Measurements from ENCODE around the gene ATM. TPM values are rescaled to one million over a fixed set of nuclear protein-coding genes. Genes with fewer than 3 reads are reported as not detected.

ATM gene
- total RNA-seq, 3 donors from 2014 or later = 21.0 to 26.8 (median 23.5) TPM

- H3K4me3 Mint-ChIP-seq = no peak overlapping the region
- no peak for ATAC-seq
- H3K4me1 Mint-ChIP-seq (ENCODE audit: low read depth) = peaks cover 60% of the 10 kb centered on the region
Measured at GRCh38 chr11:108207683-108208060, 15.2 kb upstream of the ATM start.

DNA sequence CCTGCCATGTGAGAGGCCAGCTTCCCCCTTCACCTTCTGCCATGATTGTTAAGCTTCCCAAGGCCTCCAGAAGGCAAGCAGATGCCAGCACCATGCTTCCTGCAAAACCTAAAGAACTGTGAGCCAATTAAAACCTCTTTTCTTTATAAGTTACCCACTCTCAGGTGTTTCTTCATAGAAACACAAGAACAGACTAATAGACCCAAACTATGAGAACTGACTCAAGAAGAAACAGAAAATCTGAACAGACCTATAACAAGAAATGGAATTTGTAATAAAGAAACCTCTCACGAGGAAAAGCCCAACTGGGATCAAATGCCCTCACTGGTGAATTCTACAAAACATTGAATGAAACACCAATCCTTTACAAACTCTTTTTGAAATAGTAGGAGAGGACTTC, 12.4 kb upstream of the ATM start:
- ATAC-seq = no peak
- H3K4me1 Mint-ChIP-seq (ENCODE audit: low read depth) = peaks cover 57% of the 10 kb centered on the region
- DNase-seq = no peak
- no peaks in the 10 kb centered on the region for H3K27me3 Mint-ChIP-seq (ENCODE audit: low read depth)
- H3K9me3 Mint-ChIP-seq = peaks cover 6% of the 10 kb centered on the region
- H3K36me3 Mint-ChIP-seq (ENCODE audit: insufficient read depth) = peaks cover 48% of the 10 kb centered on the region
- H3K4me3 Mint-ChIP-seq = no peak overlapping the region

More at GRCh38 chr11:108207683-108208060, 15.2 kb upstream of the ATM start:
- Mint-ChIP-seq H3K36me3 (ENCODE audit: insufficient read depth) (peaks cover 65% of the 10 kb centered on the region), H3K9me3 (peaks cover 10% of the 10 kb centered on the region), H3K27me3 (ENCODE audit: low read depth) (no peaks in the 10 kb centered on the region)
- no peak for DNase-seq

- DNase-seq (no peak), ATAC-seq (no peak)
- H3K9me3 Mint-ChIP-seq = peaks cover 3% of the 10 kb centered on the region
- H3K4me1 Mint-ChIP-seq (ENCODE audit: low read depth) = peaks cover 76% of the 10 kb centered on the region
- H3K4me3 Mint-ChIP-seq = no peak overlapping the region
- H3K27me3 Mint-ChIP-seq (ENCODE audit: low read depth) = no peaks in the 10 kb centered on the region
- H3K36me3 Mint-ChIP-seq (ENCODE audit: insufficient read depth) = peaks cover 32% of the 10 kb centered on the region
Measured at GRCh38 chr11:108213784-108214183, 9.1 kb upstream of the ATM start.

DNA sequence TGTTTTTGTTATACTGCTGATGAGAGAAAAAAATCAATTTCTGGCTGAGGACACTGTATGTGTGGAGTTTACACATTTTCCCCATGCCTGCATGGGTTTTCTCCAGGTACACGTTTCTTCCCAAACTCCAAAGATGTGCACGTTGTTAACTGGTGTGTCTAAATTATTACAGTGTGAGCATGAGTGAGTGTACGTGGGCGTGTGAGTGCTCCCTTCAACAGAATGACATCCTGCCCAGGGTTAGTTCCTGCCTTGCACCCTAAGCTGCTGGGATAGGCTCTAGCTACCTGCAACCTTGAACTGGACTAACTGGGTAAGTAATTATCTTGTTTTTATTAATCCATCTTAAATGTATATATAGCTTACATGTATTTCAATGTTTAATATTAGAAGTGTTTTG, 5.9 kb upstream of the ATM start:
- peak overlapping the region; percentile 43 for H3K4me3 Mint-ChIP-seq
- DNase-seq = no peak
- H3K27me3 Mint-ChIP-seq (ENCODE audit: low read depth) = no peaks in the 10 kb centered on the region
- peak in 1 of 2 donors; percentile 41 for ATAC-seq
- H3K9me3 Mint-ChIP-seq = no peaks in the 10 kb centered on the region
- peaks cover 25% of the 10 kb centered on the region for H3K36me3 Mint-ChIP-seq (ENCODE audit: insufficient read depth)
- peaks cover 76% of the 10 kb centered on the region for H3K4me1 Mint-ChIP-seq (ENCODE audit: low read depth)

GRCh38 chr11:108218455-108218854, 4.4 kb upstream of the ATM start:
- ATAC-seq = no peak
- peak overlapping the region; percentile 61 for H3K4me3 Mint-ChIP-seq
- no peaks in the 10 kb centered on the region for H3K27me3 Mint-ChIP-seq (ENCODE audit: low read depth)
- peaks cover 67% of the 10 kb centered on the region for H3K4me1 Mint-ChIP-seq (ENCODE audit: low read depth)
- no peaks in the 10 kb centered on the region for H3K9me3 Mint-ChIP-seq
- peaks cover 21% of the 10 kb centered on the region for H3K36me3 Mint-ChIP-seq (ENCODE audit: insufficient read depth)
- no peak for DNase-seq

DNA sequence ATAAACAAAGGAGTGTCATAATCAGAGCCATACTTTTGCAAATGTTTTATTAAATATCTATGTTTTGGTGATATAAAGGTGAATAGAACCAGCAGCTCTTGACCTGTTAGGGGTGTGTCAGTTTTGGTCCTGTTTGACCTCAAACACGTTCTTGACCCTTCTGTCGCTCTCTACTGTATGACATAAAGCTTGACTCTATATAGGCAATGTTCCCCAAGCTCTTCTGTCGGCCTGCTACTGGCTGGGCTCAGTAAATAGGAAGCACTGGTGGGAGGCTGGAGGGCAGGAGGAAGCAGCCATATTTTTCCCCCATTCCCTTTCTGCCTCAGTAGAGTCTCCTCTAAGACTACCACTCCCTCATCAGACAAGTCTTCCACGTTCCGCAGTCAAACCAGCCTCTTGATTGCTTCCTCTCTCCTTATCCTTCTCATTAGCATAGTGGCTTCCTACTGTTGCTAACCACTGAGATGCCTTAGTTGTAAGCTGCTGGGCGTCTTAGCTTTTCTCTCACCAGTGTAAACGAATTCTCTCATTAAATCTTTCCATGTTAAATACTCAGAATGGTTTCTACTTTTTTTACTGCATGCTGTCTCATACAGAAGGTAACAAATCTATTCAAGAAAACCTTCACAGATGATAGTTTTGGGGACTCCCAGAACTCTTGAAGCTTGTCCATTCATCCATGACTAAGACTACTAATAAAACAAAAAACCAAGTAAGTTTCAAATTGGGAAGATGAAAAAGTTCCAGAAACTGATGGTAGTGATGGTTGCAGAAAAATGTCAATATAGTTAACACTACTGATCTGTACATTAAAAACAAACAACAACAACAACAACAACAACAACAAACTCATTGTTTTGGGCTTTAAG, 3.7 kb upstream of the ATM start:
- Mint-ChIP-seq H3K27me3 (ENCODE audit: low read depth) (no peaks in the 10 kb centered on the region), H3K4me1 (ENCODE audit: low read depth) (peaks cover 60% of the 10 kb centered on the region), H3K4me3 (no peak overlapping the region), H3K9me3 (no peaks in the 10 kb centered on the region), H3K36me3 (ENCODE audit: insufficient read depth) (peaks cover 21% of the 10 kb centered on the region)
- ATAC-seq (no peak), DNase-seq (no peak)

GRCh38 chr11:108220721-108221336, 2.0 kb upstream of the ATM start:
- no peak overlapping the region for H3K4me3 Mint-ChIP-seq
- H3K4me1 Mint-ChIP-seq (ENCODE audit: low read depth) = peaks cover 60% of the 10 kb centered on the region
- H3K36me3 Mint-ChIP-seq (ENCODE audit: insufficient read depth) = peaks cover 15% of the 10 kb centered on the region
- no peak for DNase-seq
- no peaks in the 10 kb centered on the region for H3K9me3 Mint-ChIP-seq
- no peaks in the 10 kb centered on the region for H3K27me3 Mint-ChIP-seq (ENCODE audit: low read depth)
- ATAC-seq = no peak

DNA sequence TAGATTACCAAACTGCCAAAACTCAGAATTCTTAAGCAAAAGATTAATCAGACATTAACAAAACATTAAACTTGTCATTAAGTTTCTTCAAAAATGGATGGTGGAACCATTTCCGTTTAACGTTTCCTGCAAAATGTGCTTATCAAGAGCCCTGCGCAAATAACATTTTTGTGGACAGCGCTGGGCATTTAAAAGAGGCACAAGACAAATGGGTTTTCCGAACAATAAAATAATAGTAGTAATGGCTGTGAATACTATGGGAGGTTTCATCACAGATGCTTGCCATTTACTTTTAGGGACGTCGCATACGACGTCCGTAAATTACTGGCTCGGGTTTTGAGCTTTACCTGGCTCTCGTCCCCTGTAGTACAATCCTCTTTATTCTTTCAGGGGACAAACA, 1.5 kb upstream of the ATM start:
- Mint-ChIP-seq H3K4me1 (ENCODE audit: low read depth) (peaks cover 59% of the 10 kb centered on the region), H3K27me3 (ENCODE audit: low read depth) (no peaks in the 10 kb centered on the region), H3K9me3 (no peaks in the 10 kb centered on the region), H3K4me3 (no peak overlapping the region), H3K36me3 (ENCODE audit: insufficient read depth) (peaks cover 15% of the 10 kb centered on the region)
- ATAC-seq (no peak), DNase-seq (no peak)

DNA sequence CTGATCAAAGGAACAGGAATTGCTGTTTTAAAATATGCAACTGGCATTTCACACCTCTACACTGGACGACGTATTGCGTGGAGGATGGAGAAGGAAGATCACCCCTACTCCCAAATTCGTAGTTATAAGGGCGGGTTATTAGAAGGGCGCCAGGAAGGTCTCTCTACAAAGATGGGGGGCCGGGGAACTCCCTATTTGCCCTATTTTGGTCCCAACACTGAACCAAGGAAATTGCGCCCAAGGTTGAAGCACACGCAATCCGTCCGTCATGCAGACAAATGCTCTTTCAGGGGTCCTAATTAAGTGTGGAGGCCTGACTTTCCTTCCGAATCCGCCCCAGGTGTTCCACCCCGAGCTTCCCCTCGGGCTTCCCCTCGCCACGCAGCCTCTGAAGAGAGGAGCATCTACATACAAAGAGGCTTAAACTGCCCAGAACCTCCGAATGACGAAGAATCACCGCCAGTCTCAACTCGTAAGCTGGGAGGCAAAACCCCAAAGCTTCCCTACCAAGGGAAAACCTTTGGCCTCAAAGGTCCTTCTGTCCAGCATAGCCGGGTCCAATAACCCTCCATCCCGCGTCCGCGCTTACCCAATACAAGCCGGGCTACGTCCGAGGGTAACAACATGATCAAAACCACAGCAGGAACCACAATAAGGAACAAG, 825 bp upstream of the ATM start:
- ATAC-seq (peak in 1 of 2 donors; percentile 1), DNase-seq (no peak)
- peaks cover 59% of the 10 kb centered on the region for H3K4me1 Mint-ChIP-seq (ENCODE audit: low read depth)
- H3K4me3 Mint-ChIP-seq = no peak overlapping the region
- no peaks in the 10 kb centered on the region for H3K27me3 Mint-ChIP-seq (ENCODE audit: low read depth)
- H3K36me3 Mint-ChIP-seq (ENCODE audit: insufficient read depth) = peaks cover 13% of the 10 kb centered on the region
- no peaks in the 10 kb centered on the region for H3K9me3 Mint-ChIP-seq

DNA sequence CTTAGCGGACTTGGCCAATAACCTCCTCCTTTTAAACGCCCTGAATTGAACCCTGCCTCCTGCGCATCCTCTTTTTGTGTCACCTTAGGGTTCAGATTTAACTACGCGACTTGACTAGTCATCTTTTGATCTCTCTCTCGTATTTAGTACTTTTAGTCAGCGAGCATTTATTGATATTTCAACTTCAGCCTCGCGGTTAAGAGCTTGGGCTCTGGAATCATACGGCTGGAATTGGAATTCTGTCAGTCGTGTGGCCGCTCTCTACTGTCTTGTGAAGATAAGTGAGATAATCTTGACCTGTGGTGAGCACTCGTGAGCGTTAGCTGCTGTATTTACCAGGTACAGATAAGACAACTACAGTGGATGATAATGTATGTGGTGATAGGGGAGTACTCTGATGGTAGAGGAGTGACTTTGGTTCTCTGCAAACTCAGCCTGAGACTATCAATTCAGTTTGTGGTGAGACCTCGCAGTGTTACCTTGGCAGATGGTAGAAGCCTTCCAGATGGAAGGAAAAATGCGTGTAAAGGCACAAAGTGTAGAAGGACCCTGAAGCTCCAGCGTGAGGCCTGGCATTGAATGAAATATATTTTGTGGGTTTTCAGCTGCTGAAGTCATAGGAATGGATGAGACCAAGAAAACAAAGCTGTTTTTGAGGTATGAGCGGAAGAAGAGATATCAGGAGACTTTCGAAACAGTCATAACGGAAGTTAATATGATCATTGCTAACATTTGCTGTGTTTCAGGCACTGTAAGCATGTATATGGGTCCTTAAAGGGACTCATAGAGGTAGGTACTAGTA, 682 bp downstream of the ATM start:
- DNase-seq (no peak), ATAC-seq (peak; percentile 39 to 43)
- H3K4me1 Mint-ChIP-seq (ENCODE audit: low read depth) = peaks cover 56% of the 10 kb centered on the region
- H3K27me3 Mint-ChIP-seq (ENCODE audit: low read depth) = no peaks in the 10 kb centered on the region
- no peak overlapping the region for H3K4me3 Mint-ChIP-seq
- no peaks in the 10 kb centered on the region for H3K9me3 Mint-ChIP-seq
- peaks cover 10% of the 10 kb centered on the region for H3K36me3 Mint-ChIP-seq (ENCODE audit: insufficient read depth)

- no peak for ATAC-seq
- Mint-ChIP-seq H3K4me3 (no peak overlapping the region), H3K4me1 (ENCODE audit: low read depth) (peaks cover 55% of the 10 kb centered on the region), H3K27me3 (ENCODE audit: low read depth) (no peaks in the 10 kb centered on the region), H3K9me3 (no peaks in the 10 kb centered on the region), H3K36me3 (ENCODE audit: insufficient read depth) (peaks cover 10% of the 10 kb centered on the region)
- DNase-seq = no peak
Measured at GRCh38 chr11:108224366-108224765, 1.5 kb downstream of the ATM start.

DNA sequence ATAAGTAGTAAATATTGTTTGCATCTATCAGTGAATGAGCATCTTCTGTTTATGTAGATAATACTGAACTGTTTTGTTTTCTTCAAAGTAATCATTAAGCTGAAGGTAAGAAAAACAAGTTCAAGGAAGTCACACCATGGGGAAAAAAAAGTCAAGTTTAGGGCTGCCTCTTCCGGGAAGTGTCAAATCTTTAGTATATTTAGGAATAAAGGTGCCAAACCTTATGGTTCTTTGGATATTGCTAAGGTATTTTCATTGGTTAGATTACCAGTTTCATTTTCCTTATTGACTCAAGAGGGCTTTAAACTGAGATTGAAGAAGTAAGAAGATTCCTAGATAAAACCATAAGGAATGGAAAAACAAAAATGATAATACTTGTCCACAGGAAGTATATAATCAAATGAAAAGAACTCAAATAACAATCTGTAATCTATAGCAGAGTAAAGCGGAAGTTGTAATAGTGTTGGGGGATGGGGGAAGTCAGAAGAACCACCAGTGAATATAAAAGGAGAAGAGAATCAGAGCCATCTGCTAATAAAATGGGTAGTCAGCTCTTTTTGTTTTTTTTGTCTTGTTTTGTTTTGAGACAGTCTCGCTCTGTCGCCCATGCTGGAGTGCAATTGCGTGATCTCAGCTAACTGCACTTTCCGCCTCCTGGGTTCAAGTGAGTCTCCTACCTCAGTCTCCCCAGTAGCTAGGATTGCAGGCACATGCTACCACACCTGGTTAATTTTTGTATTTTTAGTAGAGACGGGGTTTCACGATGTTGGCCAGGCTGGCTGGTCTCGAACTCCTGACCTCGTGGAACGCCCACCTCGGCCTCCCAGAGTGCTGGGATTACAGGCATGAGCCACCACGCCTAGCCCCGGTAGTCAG, 2.3 kb downstream of the ATM start:
- no peak for DNase-seq
- peaks cover 55% of the 10 kb centered on the region for H3K4me1 Mint-ChIP-seq (ENCODE audit: low read depth)
- H3K36me3 Mint-ChIP-seq (ENCODE audit: insufficient read depth) = peaks cover 12% of the 10 kb centered on the region

GRCh38 chr11:108226036-108226435, 3.2 kb downstream of the ATM start:
- H3K27me3 Mint-ChIP-seq (ENCODE audit: low read depth) = no peaks in the 10 kb centered on the region
- peaks cover 12% of the 10 kb centered on the region for H3K36me3 Mint-ChIP-seq (ENCODE audit: insufficient read depth)
- H3K4me3 Mint-ChIP-seq = no peak overlapping the region
- no peaks in the 10 kb centered on the region for H3K9me3 Mint-ChIP-seq
- DNase-seq = no peak
- ATAC-seq = no peak
- H3K4me1 Mint-ChIP-seq (ENCODE audit: low read depth) = peaks cover 54% of the 10 kb centered on the region

More for the DNA sequence above, 2.3 kb downstream of the ATM start:
- no peak for ATAC-seq
- no peak overlapping the region for H3K4me3 Mint-ChIP-seq
- no peaks in the 10 kb centered on the region for H3K27me3 Mint-ChIP-seq (ENCODE audit: low read depth)
- H3K9me3 Mint-ChIP-seq = no peaks in the 10 kb centered on the region
